Activated naive CD8-positive, alpha-beta T cell treated with anti-CD3 and anti-CD28 coated beads, Interleukin-2, amount 10 ng/mL, durations not matched to agents 7 days and 5 days (primary cell): ENCODE data around the gene ATP6V1D. TPM values are rescaled to one million over a fixed set of nuclear protein-coding genes. Genes with fewer than 3 reads are reported as not detected.

Experiments
- total RNA-seq, 2 experiments: library from RNA; stranded (reverse); gene quantifications; one replicate each; pipeline ENCODE4 v1.2.3, GENCODE V29; 2021

Gene ATP6V1D
- total RNA-seq, 2 experiments from 2014 or later, result 38.7 to 41.9 TPM

Other genes starting within 250 kb of the ATP6V1D start
- gene GARIN2, start 170.4 kb downstream of the ATP6V1D start, total RNA-seq, result not detected
- 10 to 100 TPM in 1 of 2 experiments, 1 to 10 TPM in 1; 9.5 to 10.2 TPM for gene PALS1, start 118.4 kb downstream of the ATP6V1D start, total RNA-seq
- 100 to 1,000 TPM in 1 of 2 experiments, 10 to 100 TPM in 1; 93.2 to 103 TPM for gene EIF2S1, start 524 bp upstream of the ATP6V1D start, total RNA-seq
- gene PLEK2, start 52.4 kb upstream of the ATP6V1D start, total RNA-seq, result under 1 TPM; 0.85 to 0.97 TPM
- 10 to 100 TPM; 20.0 to 20.9 TPM for gene TMEM229B, start 128.9 kb upstream of the ATP6V1D start, total RNA-seq
- gene PLEKHH1, start 173.5 kb upstream of the ATP6V1D start, total RNA-seq, result 1 to 10 TPM in 1 of 2 experiments, under 1 TPM in 1; 0.68 to 1.0 TPM
- gene PIGH, start 240.5 kb upstream of the ATP6V1D start, total RNA-seq, result 10 to 100 TPM; 22.9 to 24.9 TPM